BJ (cell line): ENCODE results near the gene ANKRD11. TPM values are rescaled to one million over a fixed set of nuclear protein-coding genes. Genes with fewer than 3 reads are reported as not detected.

Experiments
- CTCF ChIA-PET: fragments of 350-600 bp; formaldehyde crosslinking; extraction: SDS; loops from one replicate; lab custom pipeline; 2021; ENCODE audit warnings: antibody characterized with exemption, inconsistent platforms; lab: Yijun Ruan, JAX
- POLR2A ChIA-PET: fragments of 300-600 bp; sonication (Branson Sonifier 250); formaldehyde crosslinking; extraction: SDS; loops from one replicate; lab custom pipeline; 2021; ENCODE audit warnings: antibody characterized with exemption; lab: Charles Lee
- DNase-seq: peaks from one replicate; pipeline ENCODE4 v3.0.0-alpha.2; 2011; ENCODE audit warnings: low read depth
- H3K27me3 ChIP-seq: 2 replicates; pipeline ENCODE4 v1.6.0; 2011; ENCODE audit warnings: low read length; ENCODE audit not compliant: control insufficient read depth, insufficient read depth
- H3K36me3 ChIP-seq: 2 replicates; pipeline ENCODE4 v1.5.1; 2011; ENCODE audit warnings: low read length; ENCODE audit not compliant: control insufficient read depth, insufficient read depth
- H3K4me3 ChIP-seq: 2 replicates; pipeline ENCODE4 v1.5.1; 2011; ENCODE audit warnings: low read depth, mild to moderate bottlenecking, control low read depth, low read length
- CTCF ChIP-seq: IDR thresholded peaks from 2 replicates; pipeline ENCODE4 v1.5.1; 2011; ENCODE audit warnings: low read depth, mild to moderate bottlenecking, control low read depth, inconsistent platforms, low read length, moderate library complexity; ENCODE audit not compliant: insufficient read depth
- polyA plus RNA-seq: library from polyadenylated mRNA; depleted of rRNA; stranded (reverse); fragments of >200 nt; gene quantifications from 2 replicates; pipeline ENCODE4 v1.2.3, GENCODE V29; 2011

Gene ANKRD11
- polyA plus RNA-seq, 1 experiment: 61.8 TPM

DNA sequence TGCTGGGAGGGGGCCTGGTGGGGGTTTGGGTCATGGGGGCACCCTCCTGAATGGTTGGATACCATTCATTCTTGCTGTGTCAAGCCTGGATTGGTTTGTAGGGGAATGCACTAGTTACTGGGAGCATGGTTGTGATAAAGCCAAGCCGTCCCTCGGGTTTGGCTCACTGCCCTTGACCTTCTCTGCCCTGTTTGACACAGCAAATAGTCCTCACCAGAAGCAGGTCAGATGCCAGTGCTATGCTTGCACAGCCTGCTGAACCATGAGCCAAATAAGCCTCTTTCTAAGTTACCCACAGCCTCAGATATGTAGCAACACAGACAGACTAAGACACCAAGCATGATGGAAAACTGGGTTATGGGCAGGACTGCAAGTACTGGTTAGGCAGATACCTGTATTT lies 258.3 kb downstream of the ANKRD11 start:
- ChIA-PET POLR2A (no interaction called here), CTCF (no interaction called here)
- TF ChIP-seq CTCF: no peak
- Histone ChIP-seq H3K36me3 (peaks cover 27% of the 10 kb centered on the region), H3K4me3 (no peak overlapping the region), H3K27me3 (no peaks in the 10 kb centered on the region)
- DNase-seq: no peak

GRCh38 chr16:89230255-89230654 lies 260.1 kb downstream of the ANKRD11 start:
- CTCF ChIA-PET: interaction anchor here (0.7 to 1.1 kb wide), 2 partner anchors 9 to 10 kb away, joined by 3 read pairs; no protein-coding TSS in a partner anchor
- Histone ChIP-seq H3K36me3 (peaks cover 37% of the 10 kb centered on the region), H3K27me3 (no peaks in the 10 kb centered on the region)

DNA sequence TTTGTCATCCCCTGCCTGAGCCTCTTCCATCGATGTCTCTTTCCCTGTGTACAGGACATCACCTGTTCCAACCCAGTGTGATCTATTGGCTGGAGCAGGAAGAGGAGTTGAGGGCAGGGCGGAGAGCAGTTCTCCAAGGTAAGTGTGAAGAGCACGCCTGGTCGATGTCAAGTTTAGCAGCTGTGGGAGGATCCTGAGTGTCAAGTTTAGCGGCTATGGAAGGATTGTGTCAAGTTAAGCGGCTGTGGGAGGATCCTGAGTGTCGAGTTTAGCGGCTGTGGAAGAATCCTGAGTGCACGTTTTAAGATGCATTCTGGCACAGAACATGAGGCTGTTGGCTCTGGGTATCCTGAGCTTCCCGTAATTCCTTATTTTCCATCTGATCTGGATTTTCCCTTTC lies 265.7 kb downstream of the ANKRD11 start:
- ChIA-PET CTCF (interaction anchor here (1.0 kb wide), 1 partner anchor 16 kb away, joined by 4 read pairs; no protein-coding TSS in a partner anchor), POLR2A (no interaction called here)
- Histone ChIP-seq H3K27me3 (no peaks in the 10 kb centered on the region), H3K4me3 (no peak overlapping the region), H3K36me3 (peaks cover 32% of the 10 kb centered on the region)
- no peak for TF ChIP-seq CTCF
- DNase-seq: no peak

More at GRCh38 chr16:89230255-89230654, 260.1 kb downstream of the ANKRD11 start:
- H3K4me3 ChIP-seq: no peak overlapping the region
- no peak for TF ChIP-seq CTCF
- POLR2A ChIA-PET: no interaction called here
- no peak for DNase-seq

DNA sequence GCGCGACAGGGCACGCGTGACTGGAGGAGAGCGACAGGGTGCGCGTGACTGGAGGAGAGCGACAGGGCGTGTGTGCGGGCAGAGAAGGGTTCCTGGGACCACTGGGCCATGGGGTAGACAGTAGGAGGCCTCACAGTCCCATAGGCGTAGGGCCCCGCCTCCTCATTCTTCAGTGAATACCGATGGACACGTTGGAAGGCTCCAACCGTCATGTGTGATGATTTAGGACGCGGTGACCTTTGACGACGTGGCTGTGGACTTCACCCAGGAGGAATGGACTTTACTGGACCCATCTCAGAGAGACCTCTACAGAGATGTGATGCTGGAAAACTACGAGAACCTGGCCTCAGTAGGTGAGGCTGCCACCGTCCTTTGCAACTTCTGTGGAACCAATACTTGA lies 267.4 kb downstream of the ANKRD11 start:
- no peak for DNase-seq
- peaks cover 28% of the 10 kb centered on the region for H3K36me3 ChIP-seq
- TF ChIP-seq CTCF: no peak
- ChIA-PET CTCF (no interaction called here), POLR2A (no interaction called here)
- H3K4me3 ChIP-seq: no peak overlapping the region
- H3K27me3 ChIP-seq: no peaks in the 10 kb centered on the region

- TF ChIP-seq CTCF: no peak
- no peak for DNase-seq
- no peak overlapping the region for H3K4me3 ChIP-seq
- H3K27me3 ChIP-seq: no peaks in the 10 kb centered on the region
- peaks cover 16% of the 10 kb centered on the region for H3K36me3 ChIP-seq
- ChIA-PET CTCF (no interaction called here), POLR2A (no interaction called here)
Observed at GRCh38 chr16:89221604-89222003, 268.8 kb downstream of the ANKRD11 start.
